GM18517 (cell line): Measurements from ENCODE around the gene ADCY5.
"Not testable (repeated sequence)": the region's sequence is repeated elsewhere in the genome, so short reads cannot be mapped to it uniquely, and the experiment has no call there.

ENCODE experiments used
- ATAC-seq: cut with Tn5 transposase; IDR thresholded peaks from one replicate; pipeline ENCODE4 v1.9.1; 2021; ENCODE audit warnings: mild to moderate bottlenecking, moderate library complexity; ENCODE audit not compliant: unreplicated experiment

Gene ADCY5

DNA sequence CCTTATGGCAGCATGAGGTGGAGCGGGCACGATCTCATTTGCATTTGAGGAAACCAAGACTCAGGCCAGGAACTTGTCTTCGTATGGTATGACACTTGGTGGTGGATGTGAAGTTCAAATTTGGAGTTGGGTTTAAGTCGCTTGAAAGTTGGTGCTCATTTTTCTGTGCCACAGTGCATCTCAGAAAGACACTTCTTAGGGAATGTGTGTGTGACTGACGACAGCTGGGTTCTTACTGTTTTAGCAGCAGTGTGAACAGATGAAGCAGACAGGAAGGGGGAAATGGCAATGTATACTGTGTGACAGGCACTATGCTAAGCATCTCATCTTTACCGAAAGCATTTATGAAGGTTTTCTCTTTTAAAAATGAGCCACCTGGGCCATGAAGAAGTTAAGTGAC lies 171.8 kb downstream of the ADCY5 start:
- no peak for ATAC-seq

DNA sequence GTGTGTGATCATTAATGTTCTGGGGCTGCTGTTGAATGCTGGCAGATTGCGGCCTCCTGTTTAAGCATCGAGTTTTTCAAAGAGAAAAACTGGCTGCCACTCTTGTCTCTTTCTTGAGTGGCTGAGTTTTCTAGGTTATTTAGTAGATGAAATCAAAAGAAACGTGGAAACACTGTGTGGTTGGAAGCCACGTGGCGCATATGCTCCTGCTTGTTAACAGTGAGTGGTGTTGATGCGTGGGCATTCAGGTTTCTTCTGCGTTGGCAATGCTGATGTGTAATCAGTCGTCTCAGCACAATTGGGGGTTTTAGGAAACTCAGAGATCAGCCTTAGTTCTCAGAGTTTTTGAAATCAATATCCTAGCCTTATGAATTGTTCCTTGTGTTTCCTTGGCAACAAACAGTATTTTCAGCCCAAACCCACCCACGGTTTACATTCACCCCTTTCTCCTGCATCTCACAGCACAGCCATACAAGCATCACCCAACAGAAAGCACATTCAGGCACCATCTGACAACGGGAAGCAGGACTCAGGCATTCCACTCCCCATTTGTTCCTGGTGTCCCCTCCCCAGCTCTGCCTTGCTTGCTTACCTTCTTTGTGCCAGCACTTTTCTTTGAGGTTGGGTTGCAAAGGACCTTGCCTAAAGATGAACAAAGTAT lies 172.4 kb downstream of the ADCY5 start:
- no peak for ATAC-seq

DNA sequence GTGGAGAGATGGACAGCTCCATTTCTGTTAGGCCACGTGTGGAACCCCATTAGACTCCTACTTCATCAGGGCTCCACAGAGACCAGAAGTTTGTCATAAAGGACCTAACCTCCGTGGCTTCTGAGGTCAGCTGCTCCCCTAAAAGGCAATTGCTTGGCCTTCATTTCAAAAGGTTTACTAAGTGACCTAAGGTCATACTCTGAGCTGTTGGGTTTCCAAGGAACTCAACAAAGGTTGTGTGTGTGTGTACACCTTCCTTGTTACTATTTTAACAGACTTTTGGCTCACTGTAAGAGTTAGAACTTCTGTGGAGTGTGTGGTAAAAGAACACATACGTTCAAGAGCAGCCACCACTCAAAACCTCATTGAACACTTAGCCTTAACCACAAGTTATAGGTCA lies 173.2 kb downstream of the ADCY5 start:
- no peak for ATAC-seq

DNA sequence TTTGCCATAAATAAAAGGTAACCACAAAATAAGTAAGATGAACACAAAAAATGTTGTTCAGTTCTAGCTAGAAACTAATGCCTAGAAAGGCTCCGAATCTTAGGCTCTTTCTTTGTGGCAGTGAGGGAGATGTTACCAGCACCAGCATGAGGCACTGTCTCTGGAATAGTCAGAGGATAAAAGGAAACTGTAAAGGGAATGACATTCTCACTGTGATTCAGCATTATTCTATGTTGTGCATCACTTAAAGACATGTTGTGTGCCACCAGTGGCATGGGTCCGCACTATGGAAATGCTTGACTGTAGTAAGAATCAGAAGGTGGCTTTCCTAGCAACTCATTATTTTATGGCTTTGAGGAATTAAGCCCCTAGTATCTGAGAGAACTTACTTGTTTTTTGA lies 176.3 kb downstream of the ADCY5 start:
- ATAC-seq: no peak

DNA sequence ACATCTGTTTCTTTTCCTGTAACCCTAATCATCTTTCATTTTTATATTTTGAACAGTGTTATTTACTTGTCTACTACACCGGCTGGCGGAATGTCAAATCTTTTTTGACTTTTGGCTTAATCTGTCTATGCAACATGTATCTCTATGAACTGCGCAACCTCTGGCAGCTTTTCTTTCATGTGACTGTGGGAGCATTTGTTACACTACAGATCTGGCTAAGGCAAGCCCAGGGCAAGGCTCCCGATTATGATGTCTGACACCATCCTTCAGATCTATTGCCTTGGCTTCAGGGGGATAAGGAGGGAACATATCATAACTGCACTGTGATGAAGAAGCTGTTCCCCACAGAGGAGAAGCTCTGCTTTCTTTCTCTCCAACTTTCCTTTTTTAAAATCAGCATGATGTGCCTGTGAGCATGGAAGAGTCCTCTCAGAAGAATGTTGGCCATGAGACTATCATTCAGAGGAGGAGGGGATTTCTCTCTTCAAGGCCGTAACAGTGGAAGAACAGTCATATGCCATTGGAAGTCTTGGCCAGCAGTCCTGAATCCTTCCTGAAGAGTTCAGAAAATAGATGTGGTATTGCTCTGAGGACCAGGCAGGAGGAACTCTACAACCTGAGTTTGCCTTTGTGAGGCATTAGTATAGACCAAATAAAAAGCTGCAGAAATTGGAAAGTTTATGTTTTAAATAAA lies 177.3 kb downstream of the ADCY5 start:
- no peak for ATAC-seq

DNA sequence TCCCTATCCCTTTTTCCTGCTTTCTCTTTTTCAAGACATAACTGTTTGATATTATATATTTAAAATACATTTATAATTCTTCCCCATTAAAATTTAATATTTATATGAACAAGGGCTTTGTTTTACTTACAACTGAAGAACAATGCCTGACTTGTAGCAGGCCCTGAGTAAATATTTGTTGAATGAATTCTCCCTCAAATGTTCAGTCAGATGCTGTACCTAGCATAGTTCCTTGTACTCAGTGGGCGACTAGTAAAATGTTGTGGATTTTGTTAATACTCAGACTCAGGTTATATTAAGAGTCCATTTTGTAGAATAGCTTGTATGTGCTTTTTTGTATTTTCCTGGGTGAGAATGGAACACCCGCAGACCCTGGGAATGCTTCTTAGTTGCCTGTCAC lies 178.1 kb downstream of the ADCY5 start:
- no peak for ATAC-seq

DNA sequence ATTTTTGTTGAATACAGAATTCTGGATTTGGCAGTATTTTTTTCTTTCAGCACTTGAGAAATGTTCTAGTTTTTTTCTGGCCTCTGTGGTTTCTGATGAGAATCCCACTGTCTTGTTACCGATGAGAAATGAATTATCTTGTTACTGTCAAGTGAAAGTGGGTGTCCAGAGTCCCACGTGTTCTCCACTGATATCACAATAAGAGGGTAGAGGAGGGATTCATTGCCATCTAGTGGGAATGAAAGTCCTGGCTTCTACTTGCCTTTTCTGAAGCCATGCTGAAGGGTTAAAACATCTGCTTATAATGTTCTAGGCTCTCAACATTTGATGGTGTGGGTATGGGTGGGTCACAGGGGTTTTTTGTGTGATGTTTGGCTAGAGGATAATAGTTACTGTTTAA lies 181.1 kb downstream of the ADCY5 start:
- ATAC-seq: no peak

DNA sequence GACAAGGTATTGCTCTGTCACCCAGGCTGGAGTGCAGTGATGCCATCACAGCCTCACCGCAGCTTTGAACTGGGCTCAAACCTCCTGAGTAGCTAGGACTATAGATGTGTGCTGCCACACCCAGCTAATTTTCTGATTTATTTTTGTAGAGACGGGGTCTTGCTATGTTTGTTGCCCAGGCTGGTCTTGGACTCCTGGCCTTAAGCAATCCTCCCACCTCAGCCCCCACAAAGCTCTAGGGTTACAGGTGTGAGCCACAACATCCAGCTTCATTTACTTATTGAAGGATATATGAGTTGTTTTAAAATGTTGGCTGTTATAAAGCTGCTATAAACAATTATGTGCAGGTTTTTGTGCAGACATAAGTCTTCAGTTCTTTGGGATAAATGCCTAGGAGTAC lies 184.9 kb downstream of the ADCY5 start:
- no peak for ATAC-seq

DNA sequence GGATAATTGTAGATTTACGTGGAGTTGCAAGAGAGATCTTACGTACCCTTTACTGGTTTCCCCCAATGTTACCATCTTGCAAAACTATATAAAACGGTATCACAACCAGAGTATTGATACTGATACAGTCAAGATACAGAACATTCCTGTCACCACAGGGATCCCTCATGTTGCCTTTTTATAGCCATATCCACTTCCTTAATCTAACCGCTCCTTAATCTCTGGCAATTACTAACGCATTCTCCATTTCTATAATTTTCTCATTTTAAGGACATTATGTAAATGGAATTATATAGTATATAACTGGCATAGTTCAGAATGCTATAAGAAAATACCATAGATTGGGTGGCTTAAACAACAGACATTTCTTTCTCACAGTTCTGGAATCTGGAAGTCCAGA lies 186.0 kb downstream of the ADCY5 start:
- ATAC-seq: no peak

DNA sequence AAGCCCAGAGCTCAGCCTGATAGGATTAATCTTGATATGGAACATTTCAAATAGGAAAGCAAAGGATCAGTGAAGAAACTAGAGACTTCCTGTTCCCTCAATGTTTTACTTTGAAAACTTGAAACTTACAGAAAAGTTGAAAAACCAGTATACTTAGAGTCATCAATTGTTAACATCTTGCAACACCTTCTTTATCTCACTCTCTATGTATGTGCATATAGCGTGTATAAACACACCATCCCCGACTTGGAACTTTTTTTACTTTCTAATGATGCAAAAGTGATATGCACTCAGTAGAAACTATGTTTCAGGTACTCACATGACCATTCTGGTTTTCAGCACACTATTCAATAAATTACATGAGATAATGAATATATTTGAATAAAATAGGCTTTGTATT lies 186.7 kb downstream of the ADCY5 start:
- no peak for ATAC-seq

DNA sequence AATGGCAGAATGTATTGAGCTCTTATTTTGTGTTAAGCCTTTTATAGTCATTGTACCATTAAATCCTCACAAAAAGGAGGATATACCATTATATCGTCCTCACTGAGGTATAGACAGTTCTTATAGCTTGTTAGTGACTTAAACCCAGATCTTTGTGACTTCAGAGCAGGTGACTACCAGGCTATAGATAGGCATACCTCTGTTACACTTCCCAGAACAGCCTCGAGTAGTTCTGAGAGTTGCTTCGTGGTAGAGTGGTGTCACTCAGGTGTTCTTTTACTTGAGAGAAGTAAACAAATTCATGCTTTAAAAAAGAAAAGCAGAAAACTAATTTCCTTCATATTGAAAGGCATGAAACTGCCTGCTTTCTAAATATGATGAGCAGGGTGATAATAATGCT lies 187.2 kb downstream of the ADCY5 start:
- ATAC-seq: no peak

DNA sequence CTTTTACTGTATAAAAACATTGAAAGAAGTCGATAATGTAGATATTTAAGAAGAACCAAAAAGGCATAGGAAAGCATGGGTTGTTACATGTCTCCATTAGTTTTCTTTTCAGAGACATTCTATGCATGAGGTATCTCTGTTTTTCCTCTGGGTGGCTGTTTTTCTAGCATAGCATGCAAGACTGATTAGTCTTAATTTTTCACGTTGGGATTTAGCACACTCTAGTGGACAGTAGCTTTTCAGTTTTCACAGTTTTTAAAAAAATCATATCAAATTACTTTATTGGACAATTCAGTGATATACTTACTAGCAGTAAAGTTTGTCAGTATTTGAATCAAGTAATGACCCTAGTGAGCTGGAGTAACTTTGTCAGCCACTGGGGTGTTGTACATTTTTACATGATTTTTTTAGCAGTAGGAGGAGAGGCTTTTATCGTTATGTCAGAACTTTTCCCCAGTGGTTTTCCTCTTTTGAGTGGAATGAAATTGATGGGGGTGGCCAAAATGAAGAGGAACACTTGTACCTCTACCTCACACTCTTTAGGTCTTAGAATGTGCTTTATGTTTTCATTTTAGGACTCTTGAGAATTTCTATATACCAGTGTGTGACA lies 190.0 kb downstream of the ADCY5 start:
- ATAC-seq: no peak

DNA sequence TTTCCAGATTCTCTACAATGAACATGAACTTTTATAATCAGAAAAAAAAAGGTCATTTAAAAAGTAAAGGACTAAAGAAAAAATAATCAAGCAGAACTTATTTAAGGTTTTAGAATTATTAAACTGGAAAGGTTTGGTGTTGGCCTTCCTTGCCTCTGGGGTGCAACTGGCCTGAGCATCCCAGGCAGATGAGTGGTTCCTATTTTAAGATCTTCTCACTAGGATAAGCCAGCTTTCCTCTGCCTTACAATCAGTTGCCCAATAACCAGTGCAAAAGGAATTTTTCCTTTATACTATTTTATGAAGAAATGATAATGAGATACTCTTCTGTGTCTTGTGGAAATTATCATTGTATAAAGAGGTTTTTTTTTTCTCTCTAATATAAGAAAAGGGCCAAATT lies 190.5 kb downstream of the ADCY5 start:
- no peak for ATAC-seq

DNA sequence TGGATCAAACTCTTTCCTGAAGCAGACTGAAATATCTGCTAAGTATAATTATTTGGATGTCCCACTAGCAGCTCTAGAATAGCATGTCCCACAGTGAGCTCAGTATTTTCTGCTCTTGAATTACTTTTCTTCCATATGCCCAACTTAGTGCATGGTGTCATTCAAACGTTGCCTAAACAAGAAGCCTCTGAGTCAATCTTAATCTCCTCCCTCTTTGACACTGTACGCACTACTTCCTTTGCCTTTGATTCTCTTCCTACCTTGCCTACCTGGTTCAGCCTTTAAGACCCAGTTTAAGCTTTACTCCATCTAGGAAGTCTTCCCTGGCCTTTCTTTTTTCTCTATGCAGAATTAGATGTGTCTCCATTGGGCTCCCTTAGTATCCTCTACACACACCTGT lies 192.6 kb downstream of the ADCY5 start:
- ATAC-seq: no peak

DNA sequence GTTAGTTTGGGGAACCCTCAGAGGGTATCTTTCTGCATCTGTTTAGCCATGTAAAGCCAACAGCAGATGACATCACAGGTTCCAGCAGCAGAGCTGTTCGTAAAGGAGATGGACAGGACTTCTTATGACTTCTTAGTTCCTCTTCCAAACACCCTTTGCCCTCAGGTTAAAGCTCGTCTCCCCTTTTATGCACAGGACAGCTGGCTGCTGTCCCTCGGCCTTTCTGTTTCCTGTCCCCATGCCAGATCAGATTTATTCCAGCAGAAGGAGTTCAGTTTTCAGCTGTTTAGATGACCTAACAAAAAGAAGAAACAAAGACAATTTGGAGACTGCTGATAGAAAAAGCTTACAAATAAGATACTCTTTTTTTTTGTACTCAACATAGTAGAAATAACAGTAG lies 202.0 kb downstream of the ADCY5 start:
- ATAC-seq: no peak

DNA sequence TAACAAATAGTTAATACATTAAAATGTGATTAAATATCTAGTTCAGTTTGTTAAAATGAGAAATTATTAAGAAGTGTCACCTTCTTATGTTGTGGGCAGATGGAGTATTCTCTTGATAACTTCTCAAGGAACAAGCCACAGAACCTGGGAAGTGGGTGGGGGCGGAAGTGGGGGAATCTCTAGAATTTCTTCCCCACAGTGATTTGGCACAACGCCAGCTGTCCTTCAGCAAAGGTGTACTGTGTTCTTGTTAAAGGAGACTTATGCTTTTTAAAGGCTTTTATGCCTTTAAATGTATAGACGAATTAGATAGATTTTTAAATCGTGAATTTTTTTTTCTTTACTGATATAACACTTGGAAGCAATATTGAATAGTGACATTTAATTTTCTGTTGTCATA lies 204.8 kb downstream of the ADCY5 start:
- no peak for ATAC-seq

DNA sequence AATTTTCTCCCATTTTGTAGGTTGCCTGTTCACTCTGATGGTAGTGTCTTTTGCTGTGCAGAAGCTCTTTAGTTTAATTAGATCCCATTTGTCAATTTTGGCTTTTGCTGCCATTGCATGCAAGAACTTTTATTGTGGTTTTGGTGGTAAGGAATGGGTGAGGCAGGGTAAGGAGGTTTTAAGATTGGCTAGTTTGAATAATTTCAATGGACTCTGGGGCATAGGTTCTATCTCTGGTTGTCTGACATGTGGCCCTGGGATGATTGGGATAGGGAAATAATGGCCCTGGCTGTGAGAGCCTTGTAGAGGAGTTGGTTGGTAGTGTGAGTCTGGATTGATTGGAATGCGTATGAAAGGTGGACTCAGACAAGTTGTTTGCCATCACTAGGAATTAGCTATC lies 209.1 kb downstream of the ADCY5 start:
- no peak for ATAC-seq

DNA sequence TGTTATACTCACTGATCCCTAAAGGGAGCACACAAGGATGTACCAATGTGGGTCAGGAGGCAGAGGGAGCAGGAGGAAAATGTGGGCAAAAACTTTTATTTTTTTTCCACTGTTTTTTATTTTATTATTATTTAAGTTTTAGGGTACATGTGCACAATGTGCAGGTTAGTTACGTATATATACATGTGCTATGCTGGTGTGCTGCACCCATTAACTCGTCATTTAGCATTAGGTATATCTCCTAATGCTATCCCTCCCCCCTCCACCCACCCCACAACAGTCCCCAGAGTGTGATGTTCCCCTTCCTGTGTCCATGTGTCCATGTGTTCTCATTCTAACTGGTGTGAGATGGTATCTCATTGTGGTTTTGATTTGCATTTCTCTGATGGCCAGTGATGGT lies 209.7 kb downstream of the ADCY5 start:
- not testable (repeated sequence) for ATAC-seq

DNA sequence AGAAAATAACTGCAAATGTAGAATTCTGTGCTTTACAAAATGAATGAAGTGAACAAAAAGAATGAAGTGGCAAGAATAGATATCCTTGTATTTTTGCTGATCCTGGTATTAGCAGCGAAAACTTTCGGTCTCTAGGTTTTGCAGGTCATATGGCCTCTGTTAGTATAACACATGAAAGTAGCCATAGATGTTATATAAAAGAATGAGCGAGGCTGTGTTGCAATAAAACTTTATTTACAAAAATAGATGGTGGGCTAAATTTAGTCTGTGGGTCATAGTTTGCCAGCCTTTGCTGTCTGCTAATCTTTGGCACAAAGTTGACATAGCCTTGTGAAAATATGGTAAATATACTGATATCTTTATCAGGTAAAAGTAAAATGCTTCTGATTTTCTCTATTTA lies 212.0 kb downstream of the ADCY5 start:
- no peak for ATAC-seq
